Measurements from ENCODE around the gene USH1G. TPM values are rescaled to one million over a fixed set of nuclear protein-coding genes. Genes with fewer than 3 reads are reported as not detected.

Gene USH1G
- total RNA-seq, 1 donor from 2014 or later: 0.56 TPM

DNA sequence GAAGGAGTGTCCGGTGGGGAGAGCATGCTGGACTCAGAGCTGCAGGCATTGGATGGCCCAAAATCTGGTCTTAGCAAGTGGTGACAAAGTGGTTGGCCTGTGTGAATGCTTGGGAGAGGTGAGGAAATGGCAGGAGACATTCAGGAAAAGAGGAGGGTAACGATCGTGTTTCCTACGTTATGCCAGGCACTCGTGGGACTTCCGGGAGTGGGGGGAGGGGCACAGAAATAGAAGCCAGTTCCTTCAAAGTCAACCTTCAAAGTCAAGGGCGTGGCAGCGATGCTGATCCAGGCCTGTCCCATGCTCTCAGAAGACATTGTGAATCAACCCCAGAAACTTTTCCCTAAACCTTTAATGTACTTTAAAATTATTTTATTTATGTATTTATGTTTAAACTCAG, 16.5 kb upstream of the USH1G start:
- TF ChIP-seq, protein P1, sequence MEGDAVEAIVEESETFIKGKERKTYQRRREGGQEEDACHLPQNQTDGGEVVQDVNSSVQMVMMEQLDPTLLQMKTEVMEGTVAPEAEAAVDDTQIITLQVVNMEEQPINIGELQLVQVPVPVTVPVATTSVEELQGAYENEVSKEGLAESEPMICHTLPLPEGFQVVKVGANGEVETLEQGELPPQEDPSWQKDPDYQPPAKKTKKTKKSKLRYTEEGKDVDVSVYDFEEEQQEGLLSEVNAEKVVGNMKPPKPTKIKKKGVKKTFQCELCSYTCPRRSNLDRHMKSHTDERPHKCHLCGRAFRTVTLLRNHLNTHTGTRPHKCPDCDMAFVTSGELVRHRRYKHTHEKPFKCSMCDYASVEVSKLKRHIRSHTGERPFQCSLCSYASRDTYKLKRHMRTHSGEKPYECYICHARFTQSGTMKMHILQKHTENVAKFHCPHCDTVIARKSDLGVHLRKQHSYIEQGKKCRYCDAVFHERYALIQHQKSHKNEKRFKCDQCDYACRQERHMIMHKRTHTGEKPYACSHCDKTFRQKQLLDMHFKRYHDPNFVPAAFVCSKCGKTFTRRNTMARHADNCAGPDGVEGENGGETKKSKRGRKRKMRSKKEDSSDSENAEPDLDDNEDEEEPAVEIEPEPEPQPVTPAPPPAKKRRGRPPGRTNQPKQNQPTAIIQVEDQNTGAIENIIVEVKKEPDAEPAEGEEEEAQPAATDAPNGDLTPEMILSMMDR (conservative IDR thresholded peaks at IDR 0.05): no peak
- Mint-ChIP-seq H3K36me3 (no peaks in the 10 kb centered on the region), H3K4me3 (no peak overlapping the region), H3K27me3 (peaks cover 82% of the 10 kb centered on the region), H3K4me1 (ENCODE audit: unreplicated experiment) (no peaks in the 10 kb centered on the region), H3K9me3 (no peaks in the 10 kb centered on the region), H3K27ac (peak overlapping the region; percentile 17)
- no peak for DNase-seq (ENCODE audit: extremely low spot score, unreplicated experiment)

- Mint-ChIP-seq H3K9me3 (no peaks in the 10 kb centered on the region), H3K36me3 (no peaks in the 10 kb centered on the region), H3K27me3 (peaks cover 81% of the 10 kb centered on the region), H3K4me1 (ENCODE audit: unreplicated experiment) (no peaks in the 10 kb centered on the region), H3K27ac (no peak overlapping the region), H3K4me3 (no peak overlapping the region)
- DNase-seq (ENCODE audit: extremely low spot score, unreplicated experiment): no peak
- TF ChIP-seq, protein P1 (conservative IDR thresholded peaks at IDR 0.05): no peak
Measured at GRCh38 chr17:74938194-74938950, 15.3 kb upstream of the USH1G start.

- Mint-ChIP-seq H3K27ac (peak overlapping the region; percentile 17), H3K9me3 (no peaks in the 10 kb centered on the region), H3K4me3 (no peak overlapping the region)
Measured at GRCh38 chr17:74937064-74938051, 14.3 kb upstream of the USH1G start.

DNA sequence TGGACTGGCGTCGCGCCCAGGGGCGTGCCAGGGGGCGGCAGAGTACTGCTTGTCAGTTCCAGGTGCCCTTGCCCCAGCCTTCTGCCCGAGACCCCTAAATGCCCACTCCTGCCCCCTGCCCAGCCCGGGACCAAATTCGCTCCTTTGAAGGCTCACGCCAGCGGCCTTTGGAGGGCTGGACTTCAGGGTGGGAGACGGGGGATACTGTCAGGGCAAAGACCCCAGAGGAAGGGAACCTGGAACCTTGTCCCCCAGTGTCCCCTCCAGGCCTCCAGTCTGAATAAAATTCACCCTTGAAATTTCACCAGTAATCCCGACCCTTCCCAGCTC, 13.4 kb upstream of the USH1G start:
- DNase-seq (ENCODE audit: extremely low spot score, unreplicated experiment): no peak
- peaks cover 85% of the 10 kb centered on the region for H3K27me3 Mint-ChIP-seq
- no peaks in the 10 kb centered on the region for H3K9me3 Mint-ChIP-seq
- H3K4me1 Mint-ChIP-seq (ENCODE audit: unreplicated experiment): no peaks in the 10 kb centered on the region
- H3K27ac Mint-ChIP-seq: no peak overlapping the region
- no peak overlapping the region for H3K4me3 Mint-ChIP-seq
- TF ChIP-seq, protein P1 (conservative IDR thresholded peaks at IDR 0.05): no peak
- H3K36me3 Mint-ChIP-seq: no peaks in the 10 kb centered on the region

More at GRCh38 chr17:74937064-74938051, 14.3 kb upstream of the USH1G start:
- no peaks in the 10 kb centered on the region for H3K36me3 Mint-ChIP-seq
- H3K27me3 Mint-ChIP-seq: peaks cover 82% of the 10 kb centered on the region
- H3K4me1 Mint-ChIP-seq (ENCODE audit: unreplicated experiment): no peaks in the 10 kb centered on the region
- TF ChIP-seq, protein P1 (conservative IDR thresholded peaks at IDR 0.05): no peak
- no peak for DNase-seq (ENCODE audit: extremely low spot score, unreplicated experiment)

DNA sequence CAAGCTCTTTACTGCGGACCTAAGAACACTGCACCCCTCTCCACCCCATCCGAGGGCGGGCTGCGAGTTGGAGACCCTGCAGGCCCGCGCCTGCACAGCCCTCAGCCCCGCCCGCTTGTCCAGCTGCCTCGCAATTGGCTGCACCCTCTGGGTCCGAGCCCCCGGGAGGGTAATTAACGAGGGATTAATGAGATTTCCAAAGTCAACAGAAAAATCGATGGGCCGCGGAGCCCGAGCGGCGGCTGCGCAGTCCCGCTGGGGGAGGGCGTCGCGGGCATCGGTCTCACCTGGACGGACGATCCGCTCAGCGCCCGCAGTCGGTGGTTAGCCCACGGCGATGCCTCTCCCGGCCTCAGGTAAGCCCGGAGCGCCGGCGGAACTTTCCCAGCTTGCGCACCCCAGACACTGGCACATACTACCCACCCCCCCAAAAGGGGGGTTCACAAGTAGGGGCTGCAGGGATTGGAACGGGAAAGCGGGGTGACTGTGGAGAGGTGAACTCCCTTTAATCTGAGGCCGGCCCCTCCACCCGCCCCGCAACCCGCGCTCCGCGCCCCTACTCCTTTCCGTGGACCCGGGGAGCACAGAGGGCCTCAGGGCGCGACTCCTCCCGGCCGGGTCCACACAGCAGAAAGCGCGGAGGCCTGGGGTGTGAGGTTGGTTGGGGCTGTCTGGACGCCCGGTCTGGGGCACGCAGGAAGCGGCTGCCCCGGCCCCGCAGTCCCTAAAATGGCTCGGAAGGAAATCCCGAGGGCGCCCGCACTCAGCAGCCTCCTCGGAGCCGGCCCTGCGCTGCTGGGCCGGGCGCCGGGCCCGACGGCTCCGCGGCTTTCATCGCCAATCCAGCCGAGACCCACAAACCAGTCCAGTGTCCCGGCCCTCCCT, 12.8 kb upstream of the USH1G start, which contains the start of gene OTOP3:
TSS of gene OTOP3 (plus strand) at position 314 of the 885 bp plus-strand sequence. CDS start at position 338, 24 bp downstream.
- peaks cover 88% of the 10 kb centered on the region for H3K27me3 Mint-ChIP-seq
- no peak within 1 kb of the TSS for H3K4me3 Mint-ChIP-seq

More for the DNA sequence above, 12.8 kb upstream of the USH1G start, which contains the start of gene OTOP3:
- DNase-seq (ENCODE audit: extremely low spot score, unreplicated experiment): no peak
- no peak within 1 kb of the TSS for H3K27ac Mint-ChIP-seq
- no peaks in the 10 kb centered on the region for H3K4me1 Mint-ChIP-seq (ENCODE audit: unreplicated experiment)
- TF ChIP-seq, protein P1 (conservative IDR thresholded peaks at IDR 0.05): no peak
- no peaks in the 10 kb centered on the region for H3K36me3 Mint-ChIP-seq
- no peaks in the 10 kb centered on the region for H3K9me3 Mint-ChIP-seq

Measured in type B pancreatic cell (in vitro differentiated cells).